Stimulated activated CD8-positive, alpha-beta memory T cell treated with anti-CD3 and anti-CD28 coated beads, Interleukin-2, amount 100 ng/mL, for 48 hours (primary cell): ENCODE data around the gene AKAP8L.
A peak's percentile ranks its signal among the peaks of the same experiment; 100 is the strongest.
"Not testable (repeated sequence)": the region's sequence is repeated elsewhere in the genome, so short reads cannot be mapped to it uniquely, and the experiment has no call there.

ENCODE experiments used
- DNase-seq, 2 donors: peaks; one replicate each; pipeline ENCODE4 v3.0.0-alpha.2; 2020; ENCODE audit warnings: low read depth in 2 of 2

The AKAP8L gene

DNA sequence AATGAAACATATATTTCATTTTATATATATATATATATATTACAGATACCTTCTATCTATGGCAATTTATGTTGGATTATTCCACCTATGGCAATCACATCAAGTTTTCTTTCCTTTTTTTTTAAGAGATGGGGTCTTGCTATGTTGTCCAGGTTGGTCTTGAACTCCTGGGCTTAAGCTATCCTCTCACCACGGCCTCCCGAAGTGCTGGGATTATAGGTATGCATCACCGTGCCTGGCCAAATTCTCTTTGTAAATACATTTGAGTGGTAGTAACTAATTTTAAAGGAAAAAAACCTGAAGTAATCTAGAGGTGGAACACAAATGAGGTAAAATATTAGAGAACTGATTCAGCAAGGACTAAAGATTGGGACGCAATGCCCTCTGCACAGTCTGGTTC lies 64.9 kb downstream of the AKAP8L start:
- DNase-seq: no peak

DNA sequence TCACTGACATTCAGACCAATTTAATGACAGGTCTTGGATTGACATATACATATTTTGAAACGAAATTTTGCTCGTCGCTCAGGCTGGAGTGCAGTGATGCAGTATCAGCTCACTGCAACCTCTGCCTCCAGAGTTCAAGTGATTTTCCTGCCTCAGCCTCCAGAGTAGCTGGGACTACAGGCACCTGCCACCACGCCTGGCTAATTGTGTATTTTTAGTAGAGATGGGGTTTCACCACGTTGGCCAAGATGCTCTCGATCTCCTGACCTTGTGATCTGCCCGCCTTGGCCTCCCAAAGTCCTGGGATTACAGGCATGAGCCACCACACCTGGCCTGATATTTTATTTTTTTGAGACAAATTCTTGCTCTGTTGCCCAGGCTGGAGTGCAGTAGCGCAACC lies 66.3 kb downstream of the AKAP8L start:
- not testable (repeated sequence) for DNase-seq

- not testable (repeated sequence) for DNase-seq
Observed at GRCh38 chr19:15341328-15341727, 77.5 kb downstream of the AKAP8L start.

DNA sequence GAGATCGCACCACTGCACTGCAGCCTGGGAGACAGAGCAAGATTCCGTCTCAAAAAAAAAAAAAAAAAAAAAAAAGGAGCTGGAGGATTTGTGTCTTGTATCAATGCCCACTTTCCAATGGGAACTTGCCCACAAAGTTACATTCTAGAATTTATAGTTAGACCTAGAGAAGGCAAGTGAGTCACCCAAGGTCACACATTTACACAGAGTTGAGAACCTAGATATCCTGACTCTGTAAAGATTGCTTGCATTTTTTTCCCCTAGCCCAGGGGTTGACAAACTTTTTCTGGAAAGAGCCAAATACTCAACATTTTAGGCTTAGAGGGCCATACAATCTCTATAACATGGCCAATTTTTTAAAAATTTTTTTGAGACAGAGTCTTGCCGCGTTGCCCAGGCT lies 78.7 kb downstream of the AKAP8L start:
- no peak for DNase-seq

DNA sequence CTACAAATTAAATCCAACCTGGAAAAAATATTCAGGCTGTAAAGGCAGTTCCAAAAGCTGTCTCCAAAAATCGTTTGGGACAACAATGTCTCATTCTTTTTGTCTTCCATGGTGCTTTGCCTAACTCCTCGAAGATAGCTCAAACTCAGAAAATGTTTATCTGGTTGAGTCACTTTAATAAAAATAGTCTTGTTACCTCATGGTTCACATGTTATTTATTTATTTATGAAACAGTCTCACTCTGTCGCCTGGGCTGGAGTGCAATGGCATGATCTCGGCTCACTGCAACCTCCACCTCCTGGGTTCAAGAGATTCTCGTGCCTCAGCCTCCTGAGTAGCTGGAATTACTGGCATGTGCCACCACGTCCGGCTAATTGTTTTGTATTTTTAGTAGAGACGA lies 81.6 kb downstream of the AKAP8L start:
- no peak for DNase-seq

- not testable (repeated sequence) for DNase-seq
Observed at GRCh38 chr19:15335992-15336391, 82.8 kb downstream of the AKAP8L start.

- DNase-seq: peak; percentile 65 to 70
Observed at GRCh38 chr19:15332311-15332996, 86.3 kb downstream of the AKAP8L start, which contains the start of gene BRD4. TSS of gene BRD4 (minus strand) at chr19:15332539. CDS start at chr19:15273099, 59,440 bp downstream.

GRCh38 chr19:15331419-15332310 lies 87.1 kb downstream of the AKAP8L start:
- DNase-seq: peak; percentile 43 to 50

DNA sequence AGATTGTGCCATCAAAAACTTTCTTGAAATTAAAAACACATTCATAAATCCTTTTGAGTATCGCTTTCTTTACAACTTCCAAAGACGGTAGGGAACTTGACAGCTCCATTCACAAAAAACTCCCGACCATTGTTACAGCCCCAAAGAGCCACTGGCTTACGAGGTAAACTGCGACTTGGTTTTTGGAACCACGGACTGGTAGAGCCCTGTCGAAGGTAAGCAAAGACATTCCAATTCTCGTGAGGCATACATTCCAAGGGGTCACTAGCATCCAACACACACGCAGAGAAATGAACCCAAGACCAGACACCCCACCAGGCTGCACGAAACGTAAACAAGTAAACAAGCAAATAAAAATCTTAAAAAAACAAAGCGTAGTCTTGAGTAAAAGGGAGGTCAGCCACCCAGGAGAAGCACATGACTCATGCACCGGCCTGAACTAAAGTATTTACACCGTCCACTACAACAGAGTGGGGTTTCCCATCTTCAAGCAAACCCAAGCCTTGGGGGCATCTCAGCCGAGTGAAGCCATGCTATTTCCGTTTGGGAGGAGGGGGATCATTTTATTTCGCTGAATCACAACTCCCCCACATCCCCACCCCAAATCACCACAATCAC lies 87.9 kb downstream of the AKAP8L start:
- DNase-seq: no peak
